HG02623 (cell line): ENCODE data around the gene ANGPTL8.

Source experiments
- ATAC-seq: cut with Tn5 transposase; IDR thresholded peaks from one replicate; pipeline ENCODE4 v1.9.1; 2021; ENCODE audit warnings: moderate library complexity; ENCODE audit not compliant: unreplicated experiment

ANGPTL8 gene

GRCh38 chr19:11260996-11261395 lies 21.6 kb downstream of the ANGPTL8 start:
- no peak for ATAC-seq

GRCh38 chr19:11261431-11261970 lies 22.1 kb downstream of the ANGPTL8 start:
- ATAC-seq = no peak

GRCh38 chr19:11261971-11262839 lies 22.8 kb downstream of the ANGPTL8 start, which contains the start of gene DOCK6:
Gene DOCK6, minus strand, starts transcription at chr19:11262524. Its CDS starts 84 bp downstream, at chr19:11262440.
- no peak for ATAC-seq

- no peak for ATAC-seq
Observed at GRCh38 chr19:11263726-11264125, 24.3 kb downstream of the ANGPTL8 start.

GRCh38 chr19:11264452-11265176 lies 25.2 kb downstream of the ANGPTL8 start:
- ATAC-seq = no peak

GRCh38 chr19:11265177-11265784 lies 25.9 kb downstream of the ANGPTL8 start:
- ATAC-seq = no peak

- ATAC-seq = no peak
Observed at GRCh38 chr19:11265785-11266236, 26.4 kb downstream of the ANGPTL8 start.

- no peak for ATAC-seq
Observed at GRCh38 chr19:11267316-11268085, 28.1 kb downstream of the ANGPTL8 start.

- no peak for ATAC-seq
Observed at GRCh38 chr19:11268783-11269267, 29.4 kb downstream of the ANGPTL8 start.

GRCh38 chr19:11269408-11269807 lies 30.0 kb downstream of the ANGPTL8 start:
- ATAC-seq = no peak

- ATAC-seq = no peak
Observed at GRCh38 chr19:11273296-11273695, 33.9 kb downstream of the ANGPTL8 start.

GRCh38 chr19:11273989-11274388 lies 34.6 kb downstream of the ANGPTL8 start:
- no peak for ATAC-seq

GRCh38 chr19:11274533-11275086 lies 35.2 kb downstream of the ANGPTL8 start:
- ATAC-seq = no peak

- ATAC-seq = no peak
Observed at GRCh38 chr19:11278670-11279069, 39.3 kb downstream of the ANGPTL8 start.

- ATAC-seq = no peak
Observed at GRCh38 chr19:11279505-11280236, 40.3 kb downstream of the ANGPTL8 start.

- no peak for ATAC-seq
Observed at GRCh38 chr19:11281356-11282049, 42.1 kb downstream of the ANGPTL8 start.

- no peak for ATAC-seq
Observed at GRCh38 chr19:11284515-11284914, 45.1 kb downstream of the ANGPTL8 start.

- no peak for ATAC-seq
Observed at GRCh38 chr19:11286312-11286974, 47.0 kb downstream of the ANGPTL8 start.
